HFFc6 (cell line): ENCODE data around the gene HOXA5. TPM values are rescaled to one million over a fixed set of nuclear protein-coding genes. Genes with fewer than 3 reads are reported as not detected.
A peak's percentile ranks its signal among the peaks of the same experiment; 100 is the strongest.

Source experiments
- DNase-seq: peaks from one replicate; pipeline ENCODE4 v3.0.0-alpha.2; 2018
- H3K27ac Mint-ChIP-seq: 2 replicates; pipeline ENCODE4 v1.8.0; 2020; ENCODE audit warnings: mild to moderate bottlenecking, mixed read lengths
- H3K27me3 Mint-ChIP-seq: 2 replicates; pipeline ENCODE4 v1.8.0; 2021; ENCODE audit warnings: mild to moderate bottlenecking, moderate library complexity, mixed read lengths; ENCODE audit not compliant: insufficient read depth
- H3K36me3 Mint-ChIP-seq: 2 replicates; pipeline ENCODE4 v1.8.0; 2021; ENCODE audit warnings: low read depth, mixed read lengths
- H3K4me1 Mint-ChIP-seq: 2 replicates; pipeline ENCODE4 v1.8.0; 2020; ENCODE audit warnings: low read depth, mixed read lengths
- H3K4me3 Mint-ChIP-seq: 2 replicates; pipeline ENCODE4 v1.8.0; 2020; ENCODE audit warnings: mild to moderate bottlenecking, moderate library complexity, mixed read lengths
- H3K9me3 Mint-ChIP-seq: 2 replicates; pipeline ENCODE4 v1.8.0; 2020; ENCODE audit warnings: mild to moderate bottlenecking, mixed read lengths
- total RNA-seq, 6 experiments: library from RNA; stranded (reverse); fragmentation: NEBNext Ultra II Directional; extraction: Animal tissue kit (Norgen Biotek cat#: 25700); gene quantifications; 2 replicates in 1 of 6; 3 replicates in 5 of 6; pipeline ENCODE4 v1.2.3, GENCODE V29; 2021
- TF ChIP-seq, protein P1 (sequence below): fragments of 200-600 bp; sonication (generic); IDR thresholded peaks from 2 replicates; pipeline ENCODE4 v1.5.0; 2021; ENCODE audit warnings: antibody characterized with exemption, mild to moderate bottlenecking

Gene HOXA5
- total RNA-seq, 6 experiments from 2014 or later: 2.0 to 3.8 (median 2.8) TPM

DNA sequence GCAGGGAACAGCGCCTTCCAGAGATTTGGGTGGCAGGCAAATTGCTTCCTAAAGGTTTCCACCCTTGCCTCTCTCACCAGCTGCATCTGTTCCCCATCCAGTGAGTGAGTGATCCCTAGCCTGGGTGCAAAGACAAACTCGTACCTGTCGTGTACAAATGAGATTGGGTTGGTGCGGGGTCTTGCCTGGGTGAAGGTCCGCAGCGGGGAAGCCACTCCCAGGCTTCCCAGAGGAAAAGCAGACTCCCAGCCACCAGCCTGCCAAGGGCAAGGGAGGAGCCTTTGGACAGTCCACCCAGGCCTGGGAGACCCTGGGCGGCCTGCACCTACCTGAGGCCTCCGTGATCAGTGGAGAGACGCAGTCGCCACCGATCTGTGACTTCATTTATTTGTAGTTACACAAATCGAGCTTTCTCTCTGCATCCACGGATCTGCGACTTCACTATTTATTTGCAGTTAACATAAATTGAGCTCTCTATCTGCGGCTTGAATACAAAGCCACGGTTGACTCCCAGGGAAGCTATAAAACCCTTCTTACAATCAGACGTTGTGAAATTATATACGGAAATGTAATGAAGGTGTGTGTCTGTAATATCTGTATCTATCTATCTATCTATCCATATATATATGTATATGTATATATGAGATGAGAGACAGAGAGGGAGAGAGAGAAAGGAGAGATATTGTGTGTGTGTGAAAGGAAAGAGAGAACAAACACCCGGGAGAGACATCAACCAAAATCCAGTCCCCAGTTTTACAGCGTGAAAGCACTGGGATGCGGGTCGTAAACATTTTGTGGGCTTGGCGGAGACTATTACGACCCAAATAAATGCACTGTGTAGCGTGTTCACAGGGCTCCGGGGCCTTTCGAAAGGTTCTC, 16.0 kb upstream of the HOXA5 start:
- TF ChIP-seq, protein P1, sequence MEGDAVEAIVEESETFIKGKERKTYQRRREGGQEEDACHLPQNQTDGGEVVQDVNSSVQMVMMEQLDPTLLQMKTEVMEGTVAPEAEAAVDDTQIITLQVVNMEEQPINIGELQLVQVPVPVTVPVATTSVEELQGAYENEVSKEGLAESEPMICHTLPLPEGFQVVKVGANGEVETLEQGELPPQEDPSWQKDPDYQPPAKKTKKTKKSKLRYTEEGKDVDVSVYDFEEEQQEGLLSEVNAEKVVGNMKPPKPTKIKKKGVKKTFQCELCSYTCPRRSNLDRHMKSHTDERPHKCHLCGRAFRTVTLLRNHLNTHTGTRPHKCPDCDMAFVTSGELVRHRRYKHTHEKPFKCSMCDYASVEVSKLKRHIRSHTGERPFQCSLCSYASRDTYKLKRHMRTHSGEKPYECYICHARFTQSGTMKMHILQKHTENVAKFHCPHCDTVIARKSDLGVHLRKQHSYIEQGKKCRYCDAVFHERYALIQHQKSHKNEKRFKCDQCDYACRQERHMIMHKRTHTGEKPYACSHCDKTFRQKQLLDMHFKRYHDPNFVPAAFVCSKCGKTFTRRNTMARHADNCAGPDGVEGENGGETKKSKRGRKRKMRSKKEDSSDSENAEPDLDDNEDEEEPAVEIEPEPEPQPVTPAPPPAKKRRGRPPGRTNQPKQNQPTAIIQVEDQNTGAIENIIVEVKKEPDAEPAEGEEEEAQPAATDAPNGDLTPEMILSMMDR: no peak
- peaks cover 13% of the 10 kb centered on the region for H3K27me3 Mint-ChIP-seq
- no peak overlapping the region; the same call in 1 of the 2 replicates for H3K4me3 Mint-ChIP-seq

DNA sequence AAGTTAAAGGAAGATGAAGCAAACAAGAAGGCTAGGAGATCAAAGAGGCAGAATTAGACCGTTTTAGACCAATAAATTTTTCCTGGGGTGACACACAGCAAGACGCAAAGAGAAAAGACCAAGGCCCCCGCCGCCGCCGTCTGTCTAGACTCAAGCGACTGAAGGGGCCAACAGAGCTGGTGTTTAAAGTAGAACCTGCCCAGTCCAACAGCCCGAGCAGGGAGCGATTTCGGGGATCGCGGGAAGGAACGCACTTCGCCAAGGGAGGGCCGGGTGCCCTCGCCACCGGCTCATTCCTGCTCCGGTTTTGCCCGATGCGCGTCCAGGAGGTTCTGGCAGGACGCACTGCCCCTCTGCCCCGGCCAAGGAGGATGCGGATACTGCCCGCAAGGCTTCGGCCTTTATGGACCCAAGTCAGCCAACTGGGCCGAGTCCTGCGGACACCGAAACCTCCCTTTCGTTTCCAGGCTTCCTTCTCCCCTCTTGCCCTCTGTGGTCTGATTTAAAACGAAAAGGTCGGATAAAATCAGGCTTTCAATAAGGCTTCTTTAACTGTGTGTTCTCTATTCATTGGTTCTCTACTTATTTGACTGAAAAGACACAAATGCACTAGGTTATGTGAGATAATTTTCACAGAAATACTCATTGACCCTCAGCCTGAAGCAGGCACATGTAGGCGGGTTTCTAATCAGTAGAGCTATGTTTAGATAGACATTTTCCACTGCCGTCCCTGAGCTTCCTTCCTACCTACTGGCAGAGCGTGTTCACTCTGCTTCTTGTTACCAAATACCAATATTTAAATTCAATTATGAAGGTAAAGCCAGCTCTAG, 15.2 kb upstream of the HOXA5 start:
- Mint-ChIP-seq H3K27me3 (peaks cover 13% of the 10 kb centered on the region), H3K4me3 (no peak overlapping the region), H3K27ac (no peak overlapping the region), H3K9me3 (no peaks in the 10 kb centered on the region), H3K4me1 (peaks cover 22% of the 10 kb centered on the region), H3K36me3 (peaks cover 23% of the 10 kb centered on the region)
- TF ChIP-seq, protein P1: no peak
- no peak for DNase-seq

More for the DNA sequence above, 16.0 kb upstream of the HOXA5 start:
- no peak for DNase-seq
- Mint-ChIP-seq H3K9me3 (no peaks in the 10 kb centered on the region), H3K4me1 (peaks cover 13% of the 10 kb centered on the region), H3K27ac (no peak overlapping the region), H3K36me3 (peaks cover 31% of the 10 kb centered on the region)

DNA sequence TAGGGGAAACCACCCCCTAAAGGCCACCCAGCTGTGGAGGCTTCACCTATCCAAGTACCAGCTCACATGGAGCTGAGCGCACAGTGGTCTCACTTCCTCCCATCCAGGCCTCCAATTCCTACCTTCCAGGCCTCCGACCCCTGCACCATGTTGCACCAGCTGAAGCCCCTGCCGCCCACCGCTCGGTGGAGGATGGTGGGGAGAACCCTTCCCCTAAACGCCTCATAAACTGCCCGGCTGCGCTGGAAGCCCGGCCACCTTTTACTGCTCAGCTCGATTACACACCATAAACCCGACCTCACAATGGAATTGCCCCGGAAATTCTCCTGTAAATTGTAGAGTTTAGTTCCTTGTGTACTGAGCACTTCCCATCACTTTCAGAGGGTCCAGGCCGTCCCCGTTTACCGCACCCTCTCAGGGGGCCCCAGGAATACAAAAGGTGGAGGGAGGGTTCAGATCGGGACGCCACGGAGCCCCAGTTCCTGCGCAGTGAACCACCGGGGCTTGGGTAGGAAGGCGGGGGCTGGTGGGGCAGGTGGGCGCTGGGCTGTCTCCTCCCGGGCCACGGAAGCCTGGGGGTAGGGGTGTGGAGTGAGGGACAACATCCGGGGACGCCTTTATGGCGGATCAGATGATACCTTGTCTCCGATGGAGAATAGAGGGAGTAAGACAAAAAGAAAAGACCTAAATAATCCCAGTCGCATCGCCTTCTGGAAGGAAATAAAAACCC, 14.4 kb upstream of the HOXA5 start:
- Mint-ChIP-seq H3K36me3 (peaks cover 15% of the 10 kb centered on the region), H3K4me3 (no peak overlapping the region)

DNA sequence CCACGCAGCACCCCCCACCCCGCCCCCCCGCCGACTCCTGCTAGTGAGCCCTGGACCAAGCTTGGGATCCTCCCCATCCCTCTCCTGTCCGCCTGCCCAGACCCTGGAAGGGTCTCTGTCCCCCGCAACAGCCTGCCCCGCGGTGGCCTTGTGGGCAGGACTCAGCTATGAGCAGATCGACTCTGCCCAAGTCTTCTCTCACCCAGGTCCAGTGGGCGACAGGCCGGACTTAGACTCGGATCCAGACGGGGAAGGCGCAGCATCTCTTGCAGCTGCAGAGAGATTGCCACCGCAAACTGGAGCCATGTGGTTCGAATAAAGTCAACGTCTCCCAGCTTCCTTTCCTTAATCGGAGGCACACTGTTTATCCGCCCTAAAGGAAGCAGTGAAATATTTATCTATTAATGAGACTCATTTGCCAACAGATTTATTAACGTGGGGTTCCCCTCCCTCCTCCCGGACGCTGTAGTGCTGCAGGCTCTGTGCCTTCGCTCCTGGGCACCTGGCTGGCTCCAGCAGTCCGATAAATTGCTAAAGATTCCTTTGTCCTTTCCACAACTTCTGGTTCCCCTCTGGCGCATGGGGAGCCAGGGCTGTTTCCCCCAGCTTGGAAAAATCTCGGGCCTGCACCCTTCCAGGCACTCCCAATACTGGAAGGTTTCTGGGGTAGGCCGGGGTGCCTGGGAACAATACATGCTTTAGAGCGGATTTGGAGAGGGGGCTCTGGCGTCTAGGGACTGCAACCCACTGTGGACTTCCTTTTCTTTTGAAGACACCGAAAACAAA, 13.6 kb upstream of the HOXA5 start:
- no peak for DNase-seq
- no peaks in the 10 kb centered on the region for H3K9me3 Mint-ChIP-seq
- H3K27ac Mint-ChIP-seq: no peak overlapping the region
- peaks cover 11% of the 10 kb centered on the region for H3K27me3 Mint-ChIP-seq
- peak overlapping the region; percentile 91 for H3K4me3 Mint-ChIP-seq
- peaks cover 7% of the 10 kb centered on the region for H3K36me3 Mint-ChIP-seq
- TF ChIP-seq, protein P1: no peak
- peaks cover 30% of the 10 kb centered on the region for H3K4me1 Mint-ChIP-seq

More for the DNA sequence above, 14.4 kb upstream of the HOXA5 start:
- DNase-seq: no peak
- TF ChIP-seq, protein P1: no peak
- Mint-ChIP-seq H3K27ac (no peak overlapping the region), H3K27me3 (peaks cover 11% of the 10 kb centered on the region), H3K4me1 (peaks cover 30% of the 10 kb centered on the region), H3K9me3 (no peaks in the 10 kb centered on the region)
